Thyroid gland (tissue), 4 donors: ENCODE measurements around the gene ADCY5. TPM values are rescaled to one million over a fixed set of nuclear protein-coding genes. Genes with fewer than 3 reads are reported as not detected.

Experiments used
- DNase-seq, 2 donors: peaks; one replicate each; pipeline ENCODE4 v3.0.0-alpha.2; 2019
- H3K27ac ChIP-seq, 3 donors: fragments of 200-600 bp; sonication (generic); 1 replicate in 2 of 3; 2 replicates in 1 of 3; pipeline ENCODE4 v1.5.1; 2016 to 2019; ENCODE audit warnings: mild to moderate bottlenecking in 1 of 3, moderate library complexity in 1 of 3
- H3K27me3 ChIP-seq: fragments of 200-600 bp; sonication (generic); one replicate; pipeline ENCODE4 v1.5.1; 2019
- H3K36me3 ChIP-seq, 2 donors: fragments of 200-600 bp; sonication (generic); one replicate each; pipeline ENCODE4 v1.5.1; 2016 to 2019
- H3K4me1 ChIP-seq, 2 donors: fragments of 200-600 bp; sonication (generic); one replicate each; pipeline ENCODE4 v1.5.1; 2017 to 2019
- H3K4me3 ChIP-seq, 3 donors: fragments of 200-600 bp; sonication (generic); replicated peaks in 1 of 3; 1 replicate in 2 of 3; 2 replicates in 1 of 3; pipeline ENCODE4 v1.5.1; 2016; ENCODE audit warnings: mild to moderate bottlenecking in 1 of 3
- H3K9me3 ChIP-seq: fragments of 200-600 bp; sonication (generic); one replicate; pipeline ENCODE4 v1.5.1; 2017
- CTCF ChIP-seq, 6 experiments: fragments of 200-600 bp in 3 of 6; fragments of 450-650 bp in 3 of 6; sonication (generic) in 3 of 6; IDR thresholded peaks; one replicate each; pipeline ENCODE4 v1.5.1; 2016 to 2019; ENCODE audit warnings: antibody characterized with exemption in 6 of 6, mild to moderate bottlenecking in 2 of 6, inconsistent platforms in 1 of 6, moderate library complexity in 1 of 6
- POLR2A ChIP-seq, 2 donors: fragments of 450-650 bp; IDR thresholded peaks; one replicate each; pipeline ENCODE4 v1.6.1; 2017; ENCODE audit warnings: antibody characterized with exemption in 2 of 2, mild to moderate bottlenecking in 2 of 2, moderate library complexity in 1 of 2
- WGBS, 2 donors: methylation state at CpG; one replicate each; pipeline ENCODE4 v1.1.5; 2017; 5-methylcytosine and 5-hydroxymethylcytosine counted together
- intact Hi-C: fragments of 100-400 bp; cut with DNase I; formaldehyde crosslinking; loops from one replicate; pipeline ENCODE4 v1.15.1; 2023
- total RNA-seq, 4 donors: library from RNA; depleted of rRNA; stranded (reverse); fragments of >200 nt; gene quantifications; one replicate each; pipeline ENCODE4 v1.2.3, GENCODE V29; 2016

ADCY5 gene
- total RNA-seq, 4 donors from 2014 or later = 0.78 to 2.7 (median 1.8) TPM

- Histone ChIP-seq H3K36me3 (peaks cover 0 to 5% of the 10 kb centered on the region in 2 donors), H3K4me1 (no peaks in the 10 kb centered on the region), H3K9me3 (no peaks in the 10 kb centered on the region), H3K27ac (no peak overlapping the region), H3K4me3 (no peak overlapping the region), H3K27me3 (no peaks in the 10 kb centered on the region)
- no peak for TF ChIP-seq POLR2A (IDR thresholded peaks at IDR 0.05)
- no peak for TF ChIP-seq CTCF (IDR thresholded peaks at IDR 0.05)
- intact Hi-C loops = no loop called here
- no peak for DNase-seq
- WGBS, 2 donors = 78 to 83% methylated on average over 10 of the region's 10 CpGs
Measured at GRCh38 chr3:123276346-123277006, 172.4 kb downstream of the ADCY5 start.

- H3K4me3 ChIP-seq = no peak overlapping the region
- 61 to 78% methylated on average over 3 of the region's 3 CpGs for WGBS, 2 donors
- H3K4me1 ChIP-seq = no peaks in the 10 kb centered on the region
- H3K9me3 ChIP-seq = no peaks in the 10 kb centered on the region
- no peak for DNase-seq
- H3K36me3 ChIP-seq = peaks cover 0 to 5% of the 10 kb centered on the region in 2 donors
- H3K27me3 ChIP-seq = no peaks in the 10 kb centered on the region
- no peak overlapping the region for H3K27ac ChIP-seq
- intact Hi-C loops = no loop called here
- no peak for TF ChIP-seq POLR2A (IDR thresholded peaks at IDR 0.05)
- TF ChIP-seq CTCF (IDR thresholded peaks at IDR 0.05) = no peak
Measured at GRCh38 chr3:123275691-123276090, 173.2 kb downstream of the ADCY5 start.

- Histone ChIP-seq H3K9me3 (no peaks in the 10 kb centered on the region), H3K4me3 (no peak overlapping the region), H3K4me1 (no peaks in the 10 kb centered on the region), H3K36me3 (peaks cover 0 to 5% of the 10 kb centered on the region in 2 donors), H3K27ac (no peak overlapping the region), H3K27me3 (no peaks in the 10 kb centered on the region)
- DNase-seq = no peak
- 98 to 100% methylated on average over 2 of the region's 2 CpGs for WGBS, 2 donors
- TF ChIP-seq POLR2A (IDR thresholded peaks at IDR 0.05) (no peak), CTCF (IDR thresholded peaks at IDR 0.05) (no peak)
- intact Hi-C loops = no loop called here
Measured at GRCh38 chr3:123272547-123272946, 176.3 kb downstream of the ADCY5 start.

GRCh38 chr3:123271466-123272159 lies 177.3 kb downstream of the ADCY5 start:
- H3K36me3 ChIP-seq = peaks cover 0 to 5% of the 10 kb centered on the region in 2 donors
- DNase-seq = no peak
- no peaks in the 10 kb centered on the region for H3K9me3 ChIP-seq
- H3K4me1 ChIP-seq = no peaks in the 10 kb centered on the region
- 69 to 73% methylated on average over 5 of the region's 5 CpGs for WGBS, 2 donors
- no peak overlapping the region for H3K4me3 ChIP-seq
- TF ChIP-seq CTCF (IDR thresholded peaks at IDR 0.05) (no peak), POLR2A (IDR thresholded peaks at IDR 0.05) (no peak)
- intact Hi-C loops = no loop called here
- H3K27ac ChIP-seq = no peak overlapping the region
- H3K27me3 ChIP-seq = no peaks in the 10 kb centered on the region

GRCh38 chr3:123270818-123271217 lies 178.1 kb downstream of the ADCY5 start:
- intact Hi-C loops = no loop called here
- Histone ChIP-seq H3K9me3 (no peaks in the 10 kb centered on the region), H3K4me1 (no peaks in the 10 kb centered on the region), H3K36me3 (peaks cover 0 to 5% of the 10 kb centered on the region in 2 donors), H3K4me3 (no peak overlapping the region), H3K27me3 (no peaks in the 10 kb centered on the region), H3K27ac (no peak overlapping the region)
- 89 to 96% methylated on average over 2 of the region's 2 CpGs for WGBS, 2 donors
- DNase-seq = no peak
- TF ChIP-seq CTCF (IDR thresholded peaks at IDR 0.05) (no peak), POLR2A (IDR thresholded peaks at IDR 0.05) (no peak)
